BJ (cell line): ENCODE data around the gene SNX30. TPM values are rescaled to one million over a fixed set of nuclear protein-coding genes. Genes with fewer than 3 reads are reported as not detected.

ENCODE experiments used
- CTCF ChIA-PET: fragments of 350-600 bp; formaldehyde crosslinking; extraction: SDS; loops from one replicate; lab custom pipeline; 2021; ENCODE audit warnings: antibody characterized with exemption, inconsistent platforms; lab: Yijun Ruan, JAX
- POLR2A ChIA-PET: fragments of 300-600 bp; sonication (Branson Sonifier 250); formaldehyde crosslinking; extraction: SDS; loops from one replicate; lab custom pipeline; 2021; ENCODE audit warnings: antibody characterized with exemption; lab: Charles Lee
- DNase-seq: peaks from one replicate; pipeline ENCODE4 v3.0.0-alpha.2; 2011; ENCODE audit warnings: low read depth
- H3K27me3 ChIP-seq: 2 replicates; pipeline ENCODE4 v1.6.0; 2011; ENCODE audit warnings: low read length; ENCODE audit not compliant: control insufficient read depth, insufficient read depth
- H3K36me3 ChIP-seq: 2 replicates; pipeline ENCODE4 v1.5.1; 2011; ENCODE audit warnings: low read length; ENCODE audit not compliant: control insufficient read depth, insufficient read depth
- H3K4me3 ChIP-seq: 2 replicates; pipeline ENCODE4 v1.5.1; 2011; ENCODE audit warnings: low read depth, mild to moderate bottlenecking, control low read depth, low read length
- CTCF ChIP-seq: IDR thresholded peaks from 2 replicates; pipeline ENCODE4 v1.5.1; 2011; ENCODE audit warnings: low read depth, mild to moderate bottlenecking, control low read depth, inconsistent platforms, low read length, moderate library complexity; ENCODE audit not compliant: insufficient read depth
- polyA plus RNA-seq: library from polyadenylated mRNA; depleted of rRNA; stranded (reverse); fragments of >200 nt; gene quantifications from 2 replicates; pipeline ENCODE4 v1.2.3, GENCODE V29; 2011

The SNX30 gene
- polyA plus RNA-seq, 1 experiment: 6.1 TPM

DNA sequence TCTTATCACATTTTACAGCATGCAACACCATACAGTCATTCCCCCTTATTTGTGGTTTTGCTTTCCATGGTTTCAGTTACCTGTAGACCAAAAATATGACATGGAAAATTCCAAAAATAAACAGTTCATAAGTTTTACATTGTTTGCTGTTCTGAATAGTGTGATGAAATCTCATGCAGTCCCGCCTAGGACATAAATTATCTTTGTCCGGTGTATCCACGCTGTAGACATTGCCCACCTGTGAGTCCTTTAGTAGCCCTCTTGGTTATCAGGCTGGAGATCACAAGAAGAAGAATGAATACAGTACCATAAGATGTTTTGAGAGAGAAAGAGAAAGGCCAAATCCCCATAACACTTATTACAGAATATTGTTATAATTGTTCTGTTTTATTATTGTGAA is 72.1 kb downstream of the SNX30 start:
- DNase-seq: no peak
- Histone ChIP-seq H3K27me3 (no peaks in the 10 kb centered on the region), H3K4me3 (no peak overlapping the region), H3K36me3 (no peaks in the 10 kb centered on the region)
- ChIA-PET CTCF (no interaction called here), POLR2A (no interaction called here)
- TF ChIP-seq CTCF: no peak

DNA sequence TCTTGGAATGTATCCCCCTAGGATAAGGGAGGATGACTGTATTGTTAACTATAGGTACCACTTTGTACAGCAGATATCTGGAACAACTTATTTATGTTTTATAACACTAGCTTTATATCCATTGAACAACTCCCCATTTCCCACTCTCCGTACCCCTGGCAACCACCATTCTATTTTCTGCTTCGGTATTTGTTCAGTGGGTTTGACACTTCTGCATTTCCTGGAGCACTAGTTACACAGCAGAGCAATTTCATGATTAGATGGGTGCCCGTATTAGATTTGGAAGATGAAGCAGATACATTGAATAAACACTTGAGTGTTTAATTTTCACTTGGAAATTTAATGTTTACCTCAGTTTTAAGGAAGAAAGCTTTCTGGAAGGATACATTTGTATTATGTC is 72.7 kb downstream of the SNX30 start:
- no peak for TF ChIP-seq CTCF
- ChIA-PET CTCF (interaction anchor here (0.8 kb wide), 1 partner anchor 22 kb away, joined by 3 read pairs; no protein-coding TSS in a partner anchor), POLR2A (no interaction called here)

DNA sequence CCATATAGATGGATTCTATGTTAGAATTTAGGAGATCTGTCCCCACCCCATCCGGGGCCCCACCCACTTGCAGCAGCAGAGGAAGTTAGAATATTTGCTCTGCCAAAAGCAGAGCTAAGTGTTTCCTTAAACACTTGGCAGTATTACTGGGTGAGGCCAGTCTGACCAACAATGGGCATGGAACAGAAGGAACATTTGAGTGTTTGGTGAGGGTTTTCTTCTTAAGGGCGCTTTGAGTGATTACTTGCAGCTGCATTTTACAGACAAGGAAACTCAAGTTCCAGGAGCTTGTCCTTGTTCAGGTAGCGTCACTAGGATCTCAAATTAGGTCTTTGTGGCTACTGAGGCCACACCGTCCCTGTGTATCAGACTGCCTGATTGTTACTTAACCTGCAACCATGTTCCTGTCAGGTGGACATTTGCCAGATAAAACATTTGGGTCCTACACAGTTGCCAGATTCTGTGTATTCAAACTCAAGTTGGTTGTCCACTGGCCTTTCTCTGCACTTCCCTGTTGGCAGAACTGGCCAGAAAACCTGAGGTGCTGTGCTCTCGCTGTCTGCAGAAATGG is 80.8 kb downstream of the SNX30 start:
- TF ChIP-seq CTCF: no peak
- Histone ChIP-seq H3K4me3 (no peak overlapping the region), H3K36me3 (no peaks in the 10 kb centered on the region), H3K27me3 (no peaks in the 10 kb centered on the region)
- DNase-seq: no peak
- ChIA-PET CTCF (interaction anchor here (0.7 to 1.0 kb wide), 2 partner anchors 11 to 198 kb away, joined by 3 read pairs; no protein-coding TSS in a partner anchor), POLR2A (no interaction called here)

More for the DNA sequence above, 72.7 kb downstream of the SNX30 start:
- Histone ChIP-seq H3K27me3 (no peaks in the 10 kb centered on the region), H3K36me3 (no peaks in the 10 kb centered on the region), H3K4me3 (no peak overlapping the region)
- no peak for DNase-seq

- POLR2A ChIA-PET: no interaction called here
- CTCF ChIA-PET: interaction anchor here (0.6 to 0.7 kb wide), 2 partner anchors 75 to 198 kb away, joined by 3 read pairs; no protein-coding TSS in a partner anchor
- peaks cover 1% of the 10 kb centered on the region; the same call in 1 of the 2 replicates for H3K36me3 ChIP-seq
- H3K27me3 ChIP-seq: no peaks in the 10 kb centered on the region
- DNase-seq: no peak
- no peak overlapping the region for H3K4me3 ChIP-seq
- no peak for TF ChIP-seq CTCF
Measured at GRCh38 chr9:112831969-112832368, 81.4 kb downstream of the SNX30 start.

DNA sequence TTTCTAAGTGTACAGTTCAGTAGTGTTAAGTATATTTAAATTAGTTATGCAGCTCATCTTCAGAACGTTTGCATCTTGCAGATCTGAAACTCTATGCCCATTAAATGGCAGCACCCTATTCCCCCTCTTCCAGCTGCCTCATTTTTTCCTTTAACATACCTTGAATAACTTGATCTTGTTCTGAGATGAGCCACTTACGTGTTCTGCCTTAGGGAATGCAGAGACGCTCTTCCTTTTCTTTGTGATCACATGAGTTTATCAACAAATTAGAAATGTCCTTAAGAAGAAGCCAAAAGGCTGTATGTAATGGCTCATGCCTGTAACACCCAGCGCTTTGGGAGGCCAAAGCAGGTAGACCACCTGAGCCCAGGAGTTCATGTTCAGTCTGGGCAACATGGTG is 82.5 kb downstream of the SNX30 start:
- H3K36me3 ChIP-seq: peaks cover 2% of the 10 kb centered on the region
- TF ChIP-seq CTCF: no peak
- H3K27me3 ChIP-seq: no peaks in the 10 kb centered on the region
- CTCF ChIA-PET: interaction anchor here (1.7 kb wide), 1 partner anchor 10 kb away, joined by 6 read pairs; no protein-coding TSS in a partner anchor
- no peak for DNase-seq
- no peak overlapping the region for H3K4me3 ChIP-seq
- POLR2A ChIA-PET: no interaction called here
